ENCODE data around the gene NPVF. TPM values are rescaled to one million over a fixed set of nuclear protein-coding genes. Genes with fewer than 3 reads are reported as not detected.
A peak's percentile ranks its signal among the peaks of the same experiment; 100 is the strongest.

Gene NPVF
- total and polyA plus RNA-seq, 2 of the 8 experiments (the other 6 are each of a cell fraction or from before 2014, with no cell fraction given) = not detected

- Histone ChIP-seq H2BK20ac (ENCODE audit: low read length) (no peak overlapping the region), H3K14ac (ENCODE audit: insufficient read length) (no peak overlapping the region), H3K4ac (replicated peaks; ENCODE audit: insufficient read length, low read depth, low read length) (no peak overlapping the region), H2BK5ac (ENCODE audit: low read depth, low read length) (no peak overlapping the region), H3K36me3 (ENCODE audit: control insufficient read depth in 2 of 4, insufficient read depth in 4 of 4, low read length in 3 of 4) (no peaks in the 10 kb centered on the region), H3K27ac (ENCODE audit: low read depth, low read length) (no peak overlapping the region), H2BK120ac (replicated peaks; ENCODE audit: low read depth, low read length) (no peak overlapping the region), H2AK5ac (ENCODE audit: low read depth, low read length) (no peak overlapping the region), H3K18ac (ENCODE audit: extremely low read depth, low read length) (no peak overlapping the region), H3K23me2 (ENCODE audit: low read depth, low read length) (peaks cover 5% of the 10 kb centered on the region; the same call in 1 of the 2 replicates), H2AFZ (ENCODE audit: low read length) (0 out of 2 replicates have a peak overlapping the region, but pooled peaks have one; percentile 77), H3K56ac (replicated peaks; ENCODE audit: insufficient read length, low read depth, low read length) (no peak overlapping the region), H3K4me2 (ENCODE audit: insufficient read depth in 1 of 2, low read depth in 2 of 2, low read length in 2 of 2) (peak overlapping the region; percentile 75 to 84), H3K4me3 (ENCODE audit: extremely low read depth in 1 of 4, insufficient read depth in 2 of 4, low read depth in 3 of 4, low read length in 4 of 4) (peak overlapping the region; percentile 67 to 80 (median 73)), H3K23ac (ENCODE audit: insufficient read length) (no peak overlapping the region), H4K8ac (ENCODE audit: extremely low read depth, insufficient read depth, low read length) (no peak overlapping the region), H2BK12ac (ENCODE audit: low read depth, low read length) (no peak overlapping the region), H3K9me3 (ENCODE audit: insufficient read depth in 2 of 2, low read depth in 1 of 2, low read length in 1 of 2) (no peaks in the 10 kb centered on the region), H4K91ac (replicated peaks; ENCODE audit: insufficient read length, low read length) (no peak overlapping the region), H4K20me1 (replicated peaks in 1 of 2; ENCODE audit: control insufficient read depth in 1 of 2, insufficient read depth in 2 of 2, low read length in 2 of 2) (no peaks in the 10 kb centered on the region), H3K79me2 (ENCODE audit: control insufficient read depth in 1 of 2, insufficient read depth in 2 of 2, low read length in 2 of 2) (no peaks in the 10 kb centered on the region), H3K4me1 (replicated peaks in 1 of 4; ENCODE audit: control insufficient read depth in 3 of 4, insufficient read depth in 4 of 4, low read length in 3 of 4) (peaks cover 0 to 6% (median 5%) of the 10 kb centered on the region in 4 experiments; a peak in 5 of 7 replicates), H3K9ac (replicated peaks in 1 of 4; ENCODE audit: extremely low read depth in 1 of 4, low read depth in 3 of 4, low read length in 3 of 4) (peak overlapping the region in 1 of 4 experiments; percentile 68; a peak in 1 of 7 replicates), H4K5ac (ENCODE audit: insufficient read length, low read depth, low read length) (no peak overlapping the region), H3K27me3 (replicated peaks in 1 of 4; ENCODE audit: control insufficient read depth in 3 of 4, extremely low read depth in 1 of 4, insufficient read depth in 3 of 4, low read length in 3 of 4) (peaks cover 0 to 4% (median 3%) of the 10 kb centered on the region in 4 experiments; a peak in 5 of 7 replicates), H2BK15ac (ENCODE audit: low read length) (no peak overlapping the region), H3K79me1 (ENCODE audit: low read depth, low read length) (no peaks in the 10 kb centered on the region)
- CTCF ChIA-PET (ENCODE audit: partially characterized antibody) = interaction anchor here (0.7 to 1.4 kb wide), 3 partner anchors 8 to 38 kb away, joined by 3 to 8 read pairs (median 6); no protein-coding TSS in a partner anchor
- POLR2A ChIA-PET (ENCODE audit: partially characterized antibody) = interaction anchor here (1.6 to 2.1 kb wide), 2 partner anchors 8 to 55 kb away, joined by 4 to 13 read pairs; partner anchors contain the start of gene CYCS
- DNase-seq (ENCODE audit: low read depth in 1 of 2, low spot score in 2 of 2) (no peak), FAIRE-seq (no peak)
- 58% methylated on average over 9 of the region's 9 CpGs; no CpG with 5 or more reads in 1 of the 2 experiments for WGBS, 2 experiments (ENCODE audit: extremely low coverage in 1 of 2, insufficient coverage in 1 of 2, insufficient read length in 1 of 2, insufficient replicate concordance in 2 of 2, low coverage in 1 of 2, low lambda C conversion rate in 2 of 2, missing lambda C conversion rate in 1 of 2)
- no peak for TF ChIP-seq SIRT6 (IDR thresholded peaks at IDR 0.05; ENCODE audit: low read length)
Observed at GRCh38 chr7:25179325-25179724, 49.0 kb downstream of the NPVF start.

Small RNAs within 50 kb of the gene (small RNA-seq; reads per million reads assigned to genes)
- not detected for gene RF00012 (ENCODE audit: insufficient read depth)

Other genes starting within 250 kb of the NPVF start
- 9.4 and 13.9 TPM in 2 replicates for gene OSBPL3, start 248.3 kb downstream of the NPVF start, total RNA-seq (2021; fragmentation: NEBNext Ultra II Directional; extraction: Animal tissue kit (Norgen Biotek cat#: 25700))
- gene OSBPL3, start 248.3 kb downstream of the NPVF start, polyA plus RNA-seq (2011; rRNA removed) = 2.2 and 2.8 TPM in 2 replicates
- 229 and 231 TPM in 2 replicates for gene CYCS, start 103.2 kb downstream of the NPVF start, total RNA-seq (2021; fragmentation: NEBNext Ultra II Directional; extraction: Animal tissue kit (Norgen Biotek cat#: 25700))
- 18.4 and 48.6 TPM in 2 replicates for gene CYCS, start 103.2 kb downstream of the NPVF start, polyA plus RNA-seq (2011; rRNA removed)

All from H1 (cell line).